ENCODE data around the gene UBAP2L.

The UBAP2L gene

DNA sequence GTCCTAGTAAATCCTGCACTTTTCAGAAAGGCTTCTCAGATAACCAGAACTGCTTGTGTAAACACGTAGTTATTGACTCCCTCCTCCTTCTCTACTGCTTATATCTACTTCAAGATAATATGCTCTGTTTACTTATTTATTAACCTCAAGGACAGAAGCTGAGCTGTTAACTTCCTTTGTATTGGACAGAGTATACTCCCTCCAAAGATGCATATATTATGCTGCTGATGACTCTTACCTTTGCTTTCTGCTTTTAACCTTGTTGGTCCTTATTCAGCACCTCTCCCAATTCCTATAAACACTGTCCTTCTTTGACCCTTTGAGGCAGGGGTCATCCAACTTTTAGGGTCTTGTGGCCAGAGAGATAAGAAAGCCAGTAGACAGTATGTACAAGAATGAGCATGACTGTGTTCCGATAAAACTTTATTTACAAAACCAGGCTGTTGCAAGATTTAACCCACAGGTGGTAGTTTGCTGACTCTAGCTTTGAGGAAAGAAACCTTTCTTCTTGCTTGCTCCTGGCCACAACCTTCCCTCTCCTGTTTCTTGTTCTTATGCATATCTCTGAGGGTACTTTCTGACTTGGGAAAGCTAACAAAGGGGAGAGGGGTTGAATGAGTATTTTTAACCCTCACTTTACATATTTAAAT, 33.8 kb upstream of the UBAP2L start:
- no peak for ATAC-seq (ENCODE audit: insufficient read depth, low read depth)
- Histone ChIP-seq H3K4me1 (ENCODE audit: insufficient read depth, low read length) (peaks cover 11% of the 10 kb centered on the region), H3K9me3 (ENCODE audit: insufficient read depth, low read length, severe bottlenecking) (no peaks in the 10 kb centered on the region), H4K20me1 (ENCODE audit: insufficient read depth, low read length) (peaks cover 4% of the 10 kb centered on the region), H3K4me3 (ENCODE audit: low read depth in 1 of 2, low read length in 2 of 2) (no peak overlapping the region), H3K4me2 (ENCODE audit: insufficient read depth, low read length) (no peak overlapping the region), H3K79me2 (ENCODE audit: insufficient read depth, low read length) (peaks cover 13% of the 10 kb centered on the region), H3K27me3 (ENCODE audit: insufficient read depth, low read length, poor library complexity) (peaks cover 17% of the 10 kb centered on the region), H2AFZ (ENCODE audit: low read depth, low read length) (no peak overlapping the region), H3K27ac (ENCODE audit: low read length) (no peak overlapping the region), H3K9ac (ENCODE audit: low read depth, low read length) (no peak overlapping the region), H3K36me3 (ENCODE audit: insufficient read depth, low read length) (no peaks in the 10 kb centered on the region)
- DNase-seq, result no peak
- TF ChIP-seq CTCF (IDR thresholded peaks at IDR 0.05; ENCODE audit: borderline replicate concordance, extremely low read depth, low read length, poor library complexity, severe bottlenecking), result no peak
- no peak for TF ChIP-seq EZH2 (IDR thresholded peaks at IDR 0.05; ENCODE audit: borderline replicate concordance, low read depth, low read length, severe bottlenecking)

DNA sequence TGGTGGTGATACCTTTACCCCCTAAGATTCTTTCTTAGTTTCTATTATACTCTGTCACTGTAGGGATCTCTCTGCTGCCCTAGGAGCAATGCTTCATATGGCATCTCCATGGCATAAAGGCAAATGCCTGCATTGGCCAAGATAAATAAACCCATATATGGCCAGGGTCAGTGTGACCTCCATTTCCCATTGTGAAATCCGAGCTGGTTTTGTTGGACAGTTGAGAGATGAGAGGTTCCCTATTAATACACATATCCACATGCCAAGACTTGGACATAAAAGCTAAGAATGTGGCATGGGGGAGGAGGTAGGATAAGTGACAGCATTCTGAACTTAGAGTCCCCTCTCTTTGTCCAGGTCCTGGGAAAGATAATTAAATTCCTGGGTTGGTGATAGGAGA, 30.2 kb upstream of the UBAP2L start:
- Histone ChIP-seq H3K9me3 (ENCODE audit: insufficient read depth, low read length, severe bottlenecking) (no peaks in the 10 kb centered on the region), H3K27me3 (ENCODE audit: insufficient read depth, low read length, poor library complexity) (peaks cover 40% of the 10 kb centered on the region), H3K4me1 (ENCODE audit: insufficient read depth, low read length) (no peaks in the 10 kb centered on the region), H3K4me2 (ENCODE audit: insufficient read depth, low read length) (no peak overlapping the region), H3K4me3 (ENCODE audit: low read depth in 1 of 2, low read length in 2 of 2) (no peak overlapping the region), H3K9ac (ENCODE audit: low read depth, low read length) (no peak overlapping the region), H2AFZ (ENCODE audit: low read depth, low read length) (no peak overlapping the region), H3K27ac (ENCODE audit: low read length) (no peak overlapping the region), H3K36me3 (ENCODE audit: insufficient read depth, low read length) (no peaks in the 10 kb centered on the region), H4K20me1 (ENCODE audit: insufficient read depth, low read length) (peaks cover 2% of the 10 kb centered on the region; the same call in 1 of the 2 replicates), H3K79me2 (ENCODE audit: insufficient read depth, low read length) (no peaks in the 10 kb centered on the region)
- no peak for TF ChIP-seq EZH2 (IDR thresholded peaks at IDR 0.05; ENCODE audit: borderline replicate concordance, low read depth, low read length, severe bottlenecking)
- DNase-seq (no peak), ATAC-seq (ENCODE audit: insufficient read depth, low read depth) (no peak)

GRCh38 chr1:154191990-154192461, 28.7 kb upstream of the UBAP2L start, which contains the start of gene TPM3:
Gene TPM3, minus strand, starts transcription at chr1:154192100. Its CDS starts 82 bp downstream, at chr1:154192018.
- no peak within 1 kb of the TSS for H3K27ac ChIP-seq (ENCODE audit: low read length)

More at GRCh38 chr1:154191990-154192461, 28.7 kb upstream of the UBAP2L start, which contains the start of gene TPM3:
- Histone ChIP-seq H3K36me3 (ENCODE audit: insufficient read depth, low read length) (no peaks in the 10 kb centered on the region), H3K9me3 (ENCODE audit: insufficient read depth, low read length, severe bottlenecking) (no peaks in the 10 kb centered on the region), H3K79me2 (ENCODE audit: insufficient read depth, low read length) (no peaks in the 10 kb centered on the region), H3K4me3 (ENCODE audit: low read depth in 1 of 2, low read length in 2 of 2) (no peak within 1 kb of the TSS), H2AFZ (ENCODE audit: low read depth, low read length) (no peak within 1 kb of the TSS), H3K4me1 (ENCODE audit: insufficient read depth, low read length) (no peaks in the 10 kb centered on the region), H4K20me1 (ENCODE audit: insufficient read depth, low read length) (peaks cover 2% of the 10 kb centered on the region; the same call in 1 of the 2 replicates), H3K4me2 (ENCODE audit: insufficient read depth, low read length) (no peak within 1 kb of the TSS), H3K9ac (ENCODE audit: low read depth, low read length) (no peak within 1 kb of the TSS), H3K27me3 (ENCODE audit: insufficient read depth, low read length, poor library complexity) (peaks cover 40% of the 10 kb centered on the region)
- ATAC-seq (ENCODE audit: insufficient read depth, low read depth), result no peak
- no peak for DNase-seq
- no peak for TF ChIP-seq CTCF (IDR thresholded peaks at IDR 0.05; ENCODE audit: borderline replicate concordance, extremely low read depth, low read length, poor library complexity, severe bottlenecking)
- no peak for TF ChIP-seq EZH2 (IDR thresholded peaks at IDR 0.05; ENCODE audit: borderline replicate concordance, low read depth, low read length, severe bottlenecking)
